Measurements from ENCODE around the gene HIPK2.

The HIPK2 gene

GRCh38 chr7:139777948-139778841 lies at the start of gene HIPK2:
TSS of gene HIPK2 (minus strand) at chr7:139777998. CDS start at chr7:139777623, 375 bp downstream.
- DNase-seq = peak; percentile 3

GRCh38 chr7:139827042-139827441 lies 49.2 kb upstream of the HIPK2 start:
- no peak for DNase-seq

- peak; percentile 2 for DNase-seq
Measured at GRCh38 chr7:139825666-139826290, 48.0 kb upstream of the HIPK2 start.

GRCh38 chr7:139823959-139824521 lies 46.2 kb upstream of the HIPK2 start:
- no peak for DNase-seq

GRCh38 chr7:139822855-139823254 lies 45.1 kb upstream of the HIPK2 start:
- DNase-seq = no peak

GRCh38 chr7:139821349-139822105 lies 43.7 kb upstream of the HIPK2 start:
- DNase-seq = no peak

- DNase-seq = no peak
Measured at GRCh38 chr7:139820089-139820488, 42.3 kb upstream of the HIPK2 start.

GRCh38 chr7:139817249-139817648 lies 39.5 kb upstream of the HIPK2 start:
- DNase-seq = no peak

- no peak for DNase-seq
Measured at GRCh38 chr7:139813689-139814088, 35.9 kb upstream of the HIPK2 start.

- no peak for DNase-seq
Measured at GRCh38 chr7:139813151-139813550, 35.4 kb upstream of the HIPK2 start.

- no peak for DNase-seq
Measured at GRCh38 chr7:139811066-139811465, 33.3 kb upstream of the HIPK2 start.

GRCh38 chr7:139808846-139809442 lies 31.1 kb upstream of the HIPK2 start:
- DNase-seq = no peak

- DNase-seq = no peak
Measured at GRCh38 chr7:139808427-139808826, 30.6 kb upstream of the HIPK2 start.

GRCh38 chr7:139807009-139807408 lies 29.2 kb upstream of the HIPK2 start:
- no peak for DNase-seq

- DNase-seq = no peak
Measured at GRCh38 chr7:139804571-139804970, 26.8 kb upstream of the HIPK2 start.

GRCh38 chr7:139799586-139799985 lies 21.8 kb upstream of the HIPK2 start:
- DNase-seq = no peak

GRCh38 chr7:139798892-139799291 lies 21.1 kb upstream of the HIPK2 start:
- no peak for DNase-seq

- no peak for DNase-seq
Measured at GRCh38 chr7:139798221-139798620, 20.4 kb upstream of the HIPK2 start.

- DNase-seq = no peak
Measured at GRCh38 chr7:139797607-139798006, 19.8 kb upstream of the HIPK2 start.

GRCh38 chr7:139791316-139791715 lies 13.5 kb upstream of the HIPK2 start:
- DNase-seq = no peak

GRCh38 chr7:139784648-139785047 lies 6.8 kb upstream of the HIPK2 start:
- DNase-seq = no peak

- no peak for DNase-seq
Measured at GRCh38 chr7:139783647-139784385, 6.0 kb upstream of the HIPK2 start.

All from T1000 (cell line).